GM19468 (cell line): ENCODE results near the gene TNS1.

ENCODE experiments used
- ATAC-seq: cut with Tn5 transposase; IDR thresholded peaks from one replicate; pipeline ENCODE4 v1.9.1; 2021; ENCODE audit warnings: mild to moderate bottlenecking, moderate library complexity, moderate number of reproducible peaks; ENCODE audit not compliant: unreplicated experiment; ENCODE audit errors: extremely low read depth

TNS1 gene

GRCh38 chr2:217775920-217776503, 226.8 kb downstream of the TNS1 start:
- ATAC-seq = no peak

- ATAC-seq = no peak
Measured at GRCh38 chr2:217774232-217774631, 228.6 kb downstream of the TNS1 start.

GRCh38 chr2:217773539-217773938, 229.3 kb downstream of the TNS1 start:
- ATAC-seq = no peak

GRCh38 chr2:217766356-217766755, 236.4 kb downstream of the TNS1 start:
- ATAC-seq = no peak

- ATAC-seq = no peak
Measured at GRCh38 chr2:217761645-217762277, 241.0 kb downstream of the TNS1 start.

- no peak for ATAC-seq
Measured at GRCh38 chr2:217759991-217760390, 242.8 kb downstream of the TNS1 start.

- no peak for ATAC-seq
Measured at GRCh38 chr2:217757108-217757463, 245.7 kb downstream of the TNS1 start.

- no peak for ATAC-seq
Measured at GRCh38 chr2:217756375-217757107, 246.3 kb downstream of the TNS1 start.

GRCh38 chr2:217755027-217755745, 247.6 kb downstream of the TNS1 start:
- no peak for ATAC-seq

- no peak for ATAC-seq
Measured at GRCh38 chr2:217753460-217754200, 249.2 kb downstream of the TNS1 start.

GRCh38 chr2:217752714-217753459, 249.9 kb downstream of the TNS1 start:
- no peak for ATAC-seq

- no peak for ATAC-seq
Measured at GRCh38 chr2:217751952-217752351, 250.8 kb downstream of the TNS1 start.

- ATAC-seq = no peak
Measured at GRCh38 chr2:217751192-217751591, 251.6 kb downstream of the TNS1 start.
